ENCODE measurements around the gene MYO10.
"Not testable (repeated sequence)": the region's sequence is repeated elsewhere in the genome, so short reads cannot be mapped to it uniquely, and the experiment has no call there.

MYO10 gene

DNA sequence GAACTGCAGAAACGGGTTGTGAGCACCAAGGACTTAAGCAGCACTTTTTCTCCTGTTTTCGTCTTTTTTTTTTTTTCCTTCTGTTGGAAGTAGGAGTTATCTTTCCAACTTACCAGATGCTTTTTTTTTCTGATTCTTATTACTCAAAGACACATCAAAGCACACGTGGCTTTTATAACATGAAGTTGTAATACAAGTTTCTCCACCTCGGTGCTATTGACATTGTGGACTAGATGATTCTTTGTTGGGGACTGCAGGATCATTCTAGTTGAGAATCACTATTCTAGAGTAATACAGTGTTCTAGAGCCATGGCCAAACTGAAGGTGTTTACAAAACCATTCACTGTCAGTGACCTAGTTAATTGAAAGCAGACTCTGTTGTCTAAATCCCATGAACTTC is 51.5 kb downstream of the MYO10 start:
- no peak for DNase-seq

DNA sequence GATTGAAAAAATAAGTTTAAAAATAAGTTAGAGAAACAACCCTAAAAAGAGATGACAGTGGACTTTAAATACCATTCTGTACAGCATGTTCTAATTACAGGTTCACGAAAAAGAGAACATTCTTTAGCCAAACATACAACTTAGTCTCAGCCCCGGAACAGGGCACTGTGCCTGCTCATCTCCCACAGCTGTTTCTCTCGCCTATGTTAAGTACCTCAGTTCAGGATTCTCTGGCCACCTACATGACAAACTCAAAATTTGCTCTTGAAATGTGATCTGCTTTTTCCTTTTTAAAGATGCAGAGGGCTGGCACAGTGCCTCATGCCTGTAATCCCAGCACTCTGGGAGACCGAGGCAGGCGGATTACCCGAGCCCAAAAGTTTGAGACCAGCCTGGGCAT is 52.3 kb downstream of the MYO10 start:
- DNase-seq = no peak

DNA sequence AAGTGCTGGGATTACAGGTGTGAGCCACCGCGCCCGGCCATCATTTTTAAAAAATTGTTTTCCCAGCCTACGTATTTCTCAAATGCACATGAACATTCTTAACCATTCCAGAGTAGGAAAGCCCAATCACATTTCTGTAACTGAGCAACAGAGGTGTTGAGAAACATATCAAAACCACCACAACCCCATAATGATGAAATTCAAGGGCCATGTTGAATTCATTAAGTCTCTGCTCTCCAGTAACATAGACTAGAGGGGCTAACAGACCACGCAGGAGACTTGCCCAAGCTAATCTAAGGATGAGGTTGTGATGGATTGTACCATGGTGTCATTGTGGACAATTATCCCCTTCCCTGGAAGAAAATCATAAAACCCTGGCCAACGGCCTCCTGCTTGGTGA is 52.9 kb downstream of the MYO10 start:
- no peak for DNase-seq

DNA sequence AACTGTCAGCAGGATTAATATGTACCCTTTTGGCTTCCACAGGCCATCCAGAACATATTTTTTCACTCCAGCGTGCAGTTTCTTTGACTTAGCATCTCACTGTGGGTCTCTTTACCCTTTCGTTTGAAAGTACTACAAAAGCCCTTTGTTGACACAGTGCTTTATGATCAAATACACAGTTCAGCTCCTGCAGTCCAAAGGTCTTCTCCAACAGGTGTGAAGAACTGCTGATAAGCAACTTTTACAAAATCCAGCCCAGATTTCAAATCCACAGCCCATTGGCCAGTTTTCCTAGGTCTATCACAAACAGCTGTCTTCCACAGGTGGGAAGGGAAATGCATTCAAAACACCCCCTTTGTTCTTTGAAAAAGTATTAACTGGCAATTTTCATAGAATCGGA is 54.8 kb downstream of the MYO10 start:
- DNase-seq = no peak

DNA sequence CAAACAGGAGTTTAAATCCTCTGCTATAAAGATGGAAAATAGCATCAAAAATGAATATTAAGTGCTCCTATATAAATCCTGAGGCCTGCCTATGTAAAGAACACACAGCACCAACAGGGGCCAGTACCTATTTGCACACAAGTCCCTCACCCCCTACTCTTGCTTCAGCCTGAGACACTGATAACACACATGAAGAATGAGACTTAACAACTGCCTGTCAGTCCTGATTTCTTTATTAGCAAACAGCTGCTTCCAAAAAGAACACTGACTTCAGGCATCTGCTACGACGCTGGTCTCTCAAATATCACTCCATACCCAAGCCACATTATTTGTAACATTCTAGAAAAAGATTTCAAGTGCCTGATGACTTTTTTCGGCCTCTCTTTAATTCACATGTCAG is 55.5 kb downstream of the MYO10 start:
- no peak for DNase-seq

DNA sequence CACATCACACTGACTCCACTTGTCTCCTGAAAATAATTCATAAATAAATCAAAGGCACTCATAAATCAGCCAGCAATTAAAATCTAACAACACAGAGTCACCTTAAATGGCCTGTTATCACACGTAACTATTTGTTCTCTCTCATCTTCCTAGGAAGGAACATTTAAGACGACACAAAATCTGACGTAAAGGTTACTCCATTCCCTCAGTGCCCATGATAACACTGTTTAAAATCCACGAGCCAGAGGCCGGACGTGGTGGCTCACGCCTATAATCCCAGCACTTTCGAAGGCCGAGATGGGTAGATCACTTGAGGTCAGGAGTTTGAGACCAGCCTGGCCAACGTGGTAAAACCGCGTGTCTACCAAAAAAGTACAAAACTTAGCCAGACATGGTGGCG is 56.4 kb downstream of the MYO10 start:
- no peak for DNase-seq

DNA sequence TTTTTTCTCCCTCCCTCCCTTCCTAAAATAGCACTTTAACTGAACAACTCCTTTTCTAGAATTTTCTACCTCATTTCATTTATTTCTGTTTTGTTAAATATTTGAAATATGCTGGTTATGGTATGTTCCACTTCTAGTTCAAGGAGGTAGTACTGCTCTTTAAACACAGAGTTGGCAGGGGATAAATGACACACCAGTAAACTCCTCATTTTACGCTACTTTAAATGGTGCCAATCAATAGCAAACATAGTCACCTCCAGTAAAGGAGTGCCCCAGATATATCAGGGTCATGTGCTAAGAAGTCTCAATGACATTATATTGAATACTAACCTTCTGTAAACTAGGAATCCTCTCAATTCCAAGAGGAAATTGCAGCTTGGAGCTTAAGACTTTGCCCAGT is 56.9 kb downstream of the MYO10 start:
- DNase-seq = no peak

DNA sequence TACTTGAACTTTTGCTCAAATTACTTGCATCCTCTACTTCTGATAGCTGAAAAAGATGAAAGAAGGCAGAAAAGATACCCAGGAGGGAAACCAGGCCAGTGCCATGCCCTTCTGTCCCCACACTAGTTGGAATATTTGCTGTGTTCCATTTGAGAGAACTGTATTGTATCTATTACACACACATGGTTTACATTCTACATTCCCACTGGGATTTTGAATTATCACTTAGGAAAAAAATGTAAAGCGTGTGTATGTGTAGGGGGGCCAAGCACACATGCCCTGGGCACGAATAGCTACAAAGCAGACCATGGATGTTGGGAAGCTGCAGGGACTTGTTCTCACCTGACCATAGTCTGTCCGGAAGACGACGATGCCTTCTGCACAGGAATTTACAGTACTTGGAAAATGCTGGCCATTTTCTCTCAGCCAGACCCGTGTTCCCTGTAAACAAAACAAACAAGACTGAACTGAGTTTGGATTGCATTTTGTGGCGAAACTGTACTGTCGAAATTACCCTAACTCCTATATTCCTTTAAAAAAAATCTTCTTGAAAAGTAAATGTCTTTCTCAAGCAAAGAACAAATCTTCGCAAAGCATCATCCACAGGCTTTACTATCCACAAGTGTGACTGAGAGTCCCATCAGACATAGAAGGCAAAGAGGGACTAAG is 58.7 kb downstream of the MYO10 start:
- no peak for DNase-seq

DNA sequence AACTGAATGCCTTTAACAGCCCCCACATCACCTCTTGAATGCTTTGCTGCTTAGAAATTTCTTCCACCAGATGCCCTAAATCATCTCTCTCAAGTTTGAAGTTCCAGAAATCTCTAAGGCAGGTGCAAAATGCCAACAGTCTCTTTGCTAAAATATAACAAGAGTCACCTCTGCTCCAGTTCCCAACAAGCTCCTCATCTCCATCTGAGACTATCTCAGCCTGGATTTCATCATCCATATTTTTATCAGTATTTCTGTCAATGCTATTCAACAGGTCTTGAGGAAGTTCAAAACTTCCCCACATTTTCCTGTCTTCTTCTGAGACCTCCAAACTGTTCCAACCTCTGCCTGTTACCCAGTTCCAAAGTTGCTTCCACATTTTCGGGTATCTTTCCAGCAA is 61.7 kb downstream of the MYO10 start:
- DNase-seq = not testable (repeated sequence)

DNA sequence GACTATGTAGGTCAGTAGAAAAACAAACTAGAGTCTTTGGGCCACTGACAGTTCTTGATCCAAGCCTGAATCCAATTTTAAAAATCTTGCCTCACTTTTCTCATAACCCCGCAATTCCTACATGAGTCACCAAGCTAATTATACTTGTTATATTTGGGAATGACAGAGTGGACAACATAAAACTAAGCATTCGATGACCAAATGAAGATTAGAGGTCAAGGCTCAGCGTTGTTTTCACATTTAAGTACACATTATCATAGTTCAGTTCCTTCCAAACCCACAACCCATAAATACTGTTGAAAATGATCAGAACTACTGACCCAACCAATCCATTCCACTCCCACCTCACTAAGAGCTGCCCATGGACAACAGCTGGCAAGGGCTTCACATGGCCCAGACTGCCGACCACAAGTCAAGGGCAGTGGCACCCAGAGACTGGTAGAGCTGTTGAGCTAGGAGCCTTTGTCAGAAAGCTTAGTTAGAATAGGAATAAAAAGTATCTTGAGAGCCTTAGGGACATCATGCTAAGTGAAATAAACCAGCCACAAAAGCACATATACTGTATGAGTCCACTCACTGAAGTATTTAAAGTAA is 64.2 kb downstream of the MYO10 start:
- no peak for DNase-seq

DNA sequence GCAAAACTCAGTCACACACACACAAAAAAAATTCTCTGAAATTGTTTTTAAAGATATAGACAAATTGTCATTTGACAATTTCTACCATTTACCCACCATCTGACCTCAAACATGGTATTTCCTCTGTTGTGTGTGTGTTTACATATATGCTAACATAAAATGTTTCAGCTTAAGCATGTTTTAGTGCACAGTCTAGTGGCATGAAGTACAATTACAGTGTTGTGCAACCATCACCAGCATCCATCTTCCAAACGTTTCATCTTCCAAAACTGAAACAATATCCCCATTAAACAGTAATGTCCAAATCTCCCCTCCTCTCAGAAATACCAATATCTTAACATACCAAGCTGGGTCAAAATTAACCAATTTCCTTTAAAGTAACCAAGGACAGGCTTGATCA is 65.2 kb downstream of the MYO10 start:
- no peak for DNase-seq

DNA sequence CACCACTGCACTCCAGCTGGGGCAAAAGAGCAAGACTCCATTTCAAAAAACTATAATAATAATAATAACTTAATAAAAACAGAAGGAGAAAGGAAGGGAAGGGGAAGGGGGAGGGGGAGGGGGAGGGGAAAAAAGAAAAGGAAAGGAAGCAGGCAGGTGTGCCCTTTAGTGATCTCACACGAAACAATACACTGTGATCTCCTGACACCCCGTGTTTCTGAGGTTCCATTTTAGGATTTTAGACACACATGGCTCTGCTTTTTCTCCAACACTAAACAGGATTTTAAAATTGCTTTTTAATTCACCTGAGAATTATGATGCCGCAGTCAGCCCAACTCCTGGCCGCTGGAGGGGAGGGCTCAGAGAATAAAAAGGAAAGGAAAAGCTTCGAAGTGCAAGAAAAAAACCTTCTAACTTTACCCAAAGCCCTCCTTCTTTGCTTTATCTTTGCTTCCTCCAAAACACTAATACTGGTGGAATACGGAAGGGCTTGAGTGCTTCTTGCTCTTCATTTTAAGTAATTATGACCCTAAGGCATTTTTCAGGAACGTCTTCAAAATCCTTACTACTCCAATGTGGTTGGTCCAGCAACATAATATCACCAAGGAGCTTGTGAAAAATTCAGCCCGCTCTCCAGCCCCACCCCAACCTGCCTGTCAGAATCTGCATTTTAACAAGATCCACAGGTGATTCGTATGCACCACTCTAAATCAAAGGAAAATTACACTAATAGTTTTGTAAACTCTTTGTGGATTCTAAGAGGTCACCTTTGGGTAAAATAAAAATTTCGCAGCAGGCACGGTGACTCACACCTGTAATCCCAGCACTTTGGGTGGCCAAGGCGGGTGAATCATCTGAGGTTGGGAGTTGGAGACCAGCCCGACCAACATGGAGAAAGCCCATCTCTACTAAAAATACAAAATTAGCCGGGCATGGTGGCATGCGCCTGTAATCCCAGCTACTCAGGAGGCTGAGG is 66.0 kb downstream of the MYO10 start:
- DNase-seq = no peak

DNA sequence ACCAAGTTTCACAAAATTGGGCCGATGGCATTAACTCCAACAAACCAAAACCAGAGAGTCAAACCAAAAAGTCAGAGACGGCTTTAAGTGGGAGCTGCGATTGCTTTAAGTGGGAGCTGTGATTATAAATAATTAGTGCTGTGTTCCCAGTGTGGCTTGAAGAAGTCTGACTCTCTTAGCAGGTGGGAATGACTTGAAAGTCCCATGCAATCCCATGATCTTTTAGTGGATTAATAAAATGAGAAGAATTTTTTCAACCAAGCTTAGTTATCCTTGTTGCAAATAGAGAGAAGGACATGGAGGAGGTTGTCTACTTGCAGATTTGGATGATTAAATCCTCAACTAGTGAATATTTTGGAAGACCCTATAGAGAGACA is 68.5 kb downstream of the MYO10 start:
- DNase-seq = no peak

DNA sequence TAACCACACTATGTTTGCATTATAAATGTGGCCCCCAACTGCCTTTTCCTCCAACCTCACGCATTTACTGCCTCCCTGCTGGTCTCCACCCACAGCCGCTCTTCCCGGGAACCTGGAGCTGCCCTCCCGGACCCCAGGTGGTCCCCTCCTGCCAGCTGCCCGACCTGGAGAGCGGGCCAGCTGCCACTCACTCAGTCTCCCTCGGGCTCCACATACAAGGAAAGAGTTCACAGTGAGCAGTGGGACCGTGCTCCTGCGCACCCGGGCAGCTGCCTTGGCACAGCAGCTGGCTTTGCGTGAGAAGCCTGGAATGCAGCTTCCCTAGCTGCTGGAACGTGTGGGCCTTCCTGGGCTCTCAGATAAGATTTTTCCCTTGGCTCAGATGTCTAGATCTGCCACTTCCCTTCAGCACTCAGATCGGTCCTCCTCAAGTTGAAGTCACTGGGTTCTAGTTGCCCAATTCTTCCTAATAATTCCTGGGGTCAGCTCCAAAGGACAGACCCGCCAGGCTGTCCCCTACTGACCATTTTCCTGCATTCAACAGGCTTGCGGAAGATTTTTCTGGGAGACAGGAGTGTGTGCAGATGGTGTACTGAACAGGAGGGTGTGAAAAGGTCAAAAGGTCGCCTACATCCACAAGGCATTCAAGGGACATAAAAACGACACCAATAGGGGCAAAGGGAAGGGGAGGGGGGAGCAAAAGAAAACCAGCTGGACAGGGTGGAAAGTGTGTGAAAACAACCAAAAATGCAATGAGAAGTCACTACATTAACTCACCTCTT is 69.1 kb downstream of the MYO10 start:
- no peak for DNase-seq

DNA sequence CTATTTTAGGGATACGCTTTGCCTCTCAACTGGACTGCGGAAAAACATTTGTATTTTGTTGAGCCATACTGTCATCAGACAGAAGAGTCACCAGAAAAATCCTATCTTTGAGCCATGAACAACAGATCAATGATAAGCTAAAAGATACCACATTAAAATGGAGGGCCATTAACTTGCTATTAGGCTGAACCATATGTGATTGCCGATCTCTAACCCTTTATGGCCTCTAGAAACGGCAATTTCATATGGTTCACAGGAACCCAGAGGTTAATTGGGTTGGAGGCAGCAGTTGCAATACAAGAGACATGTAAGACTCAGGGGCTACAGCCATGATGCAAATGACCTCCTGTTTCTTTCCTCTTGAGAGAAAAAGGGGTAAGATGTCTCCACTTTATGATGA is 69.8 kb downstream of the MYO10 start:
- DNase-seq = no peak

DNA sequence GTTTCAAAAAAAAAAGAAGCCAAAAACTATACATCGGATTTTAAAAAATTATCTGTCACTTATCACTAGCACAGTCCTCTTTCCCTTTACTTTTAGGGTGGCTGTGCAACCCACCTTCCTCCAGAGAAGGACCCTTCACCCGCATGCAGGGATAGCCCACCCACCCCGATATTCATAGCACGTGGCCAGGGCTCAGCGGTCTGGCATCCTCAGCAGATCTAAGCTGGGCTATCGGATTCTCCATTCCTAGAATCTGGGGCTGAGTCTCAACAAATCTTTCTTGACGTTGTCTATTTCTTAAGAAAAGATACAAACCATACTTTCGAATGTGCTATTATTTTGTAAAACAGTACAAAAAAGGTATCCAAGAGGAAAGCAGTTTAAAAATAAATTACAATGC is 70.9 kb downstream of the MYO10 start:
- no peak for DNase-seq

DNA sequence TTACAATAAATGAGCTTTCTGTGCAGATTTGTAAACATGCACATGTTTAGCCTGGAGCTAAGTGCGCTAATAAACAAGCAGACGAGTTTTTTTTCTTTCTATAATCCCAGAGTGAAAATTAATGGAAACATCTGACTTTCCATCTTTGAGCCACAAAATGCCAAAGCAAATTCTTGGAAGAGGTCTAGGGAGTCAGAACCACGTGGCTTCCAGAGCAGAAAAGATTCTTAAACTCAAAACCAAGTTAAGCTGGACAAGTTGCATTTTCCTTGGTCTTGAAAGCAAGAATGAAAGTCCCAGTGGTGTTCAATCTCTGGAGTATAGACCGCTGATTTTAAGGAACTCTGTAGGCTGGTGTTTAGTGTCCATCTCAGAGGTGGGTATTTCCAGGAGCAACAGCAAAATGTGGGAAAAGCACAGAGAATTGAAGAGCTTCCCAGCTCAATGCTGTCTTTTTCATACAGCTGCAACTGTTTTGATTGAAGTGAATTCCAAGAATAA is 71.4 kb downstream of the MYO10 start:
- no peak for DNase-seq

DNA sequence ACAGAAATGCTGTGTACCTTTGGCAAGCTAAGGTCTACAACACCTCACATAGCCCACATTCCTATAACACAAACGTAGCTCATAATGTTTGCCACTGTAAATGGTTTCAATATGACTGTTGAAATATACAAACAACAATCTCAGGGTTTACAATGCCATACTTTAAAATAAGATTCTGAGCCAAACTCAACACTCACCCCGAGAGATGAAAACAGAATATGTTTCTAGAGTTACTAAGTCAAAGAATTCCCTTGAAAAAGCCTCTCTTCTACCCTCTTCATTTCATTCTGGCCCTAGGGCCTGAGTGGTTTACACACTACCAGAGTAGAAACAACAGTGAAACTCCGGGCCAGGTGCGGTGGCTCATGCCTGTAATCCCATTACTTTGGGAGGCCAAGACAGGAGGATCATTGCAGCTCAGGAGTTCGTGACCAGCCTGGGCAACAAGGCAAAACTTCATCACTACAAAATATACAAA is 72.6 kb downstream of the MYO10 start:
- DNase-seq = no peak

DNA sequence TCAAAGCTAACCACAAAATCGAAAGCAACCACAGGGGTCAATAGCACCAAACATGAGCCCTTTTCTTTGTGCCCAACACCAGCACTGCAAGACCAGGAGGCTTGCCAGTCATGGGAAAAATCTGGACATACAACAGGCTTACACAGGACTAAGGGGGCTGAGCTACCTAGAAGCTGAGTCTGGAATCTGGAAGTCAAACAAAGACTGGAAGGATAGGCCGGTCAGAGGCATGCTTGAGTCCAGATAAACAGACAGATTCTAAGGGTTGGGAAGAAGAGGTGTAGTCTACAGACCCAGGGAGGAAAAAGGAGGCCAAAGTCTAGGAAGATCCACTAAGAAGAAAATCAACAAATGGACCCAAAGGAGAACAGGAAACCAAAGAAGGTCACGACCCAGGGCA is 73.3 kb downstream of the MYO10 start:
- DNase-seq = no peak

DNA sequence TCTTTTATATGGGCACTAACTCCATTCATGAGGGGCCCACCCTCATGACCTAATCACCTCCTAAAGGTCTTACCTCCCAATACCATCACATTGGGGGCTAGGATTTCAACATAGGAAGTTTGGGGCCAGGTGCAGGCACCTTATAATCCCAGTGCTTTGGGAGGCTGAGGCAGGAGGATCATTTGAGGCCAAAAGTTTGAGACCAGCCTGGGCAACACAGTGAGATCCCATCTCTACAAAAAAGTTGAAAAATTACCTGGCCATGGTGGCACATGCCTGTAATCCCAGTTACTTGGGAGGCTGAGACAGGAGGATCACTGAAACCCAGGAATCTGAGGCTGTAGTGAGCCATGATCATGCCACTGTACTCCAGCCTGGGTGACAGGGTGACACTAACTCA is 76.7 kb downstream of the MYO10 start:
- DNase-seq = no peak

DNA sequence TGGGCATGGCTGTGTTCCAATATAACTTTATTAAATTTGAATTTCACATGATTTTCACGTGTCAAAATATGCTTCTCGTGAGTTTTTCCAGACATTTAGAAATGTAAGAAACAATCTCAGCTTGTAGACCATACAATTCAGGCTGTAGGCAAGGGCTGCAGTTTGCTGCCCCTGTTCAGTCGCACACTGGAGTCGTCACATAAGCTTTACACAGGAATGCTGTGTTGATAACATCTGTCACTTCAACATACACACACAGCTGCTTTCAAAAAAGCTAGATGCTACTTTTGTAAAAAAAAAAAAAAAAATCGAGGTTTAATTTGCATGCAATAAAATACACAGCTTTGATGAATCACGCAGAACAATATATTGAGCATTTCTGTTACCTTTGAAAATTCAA is 77.9 kb downstream of the MYO10 start:
- no peak for DNase-seq

DNA sequence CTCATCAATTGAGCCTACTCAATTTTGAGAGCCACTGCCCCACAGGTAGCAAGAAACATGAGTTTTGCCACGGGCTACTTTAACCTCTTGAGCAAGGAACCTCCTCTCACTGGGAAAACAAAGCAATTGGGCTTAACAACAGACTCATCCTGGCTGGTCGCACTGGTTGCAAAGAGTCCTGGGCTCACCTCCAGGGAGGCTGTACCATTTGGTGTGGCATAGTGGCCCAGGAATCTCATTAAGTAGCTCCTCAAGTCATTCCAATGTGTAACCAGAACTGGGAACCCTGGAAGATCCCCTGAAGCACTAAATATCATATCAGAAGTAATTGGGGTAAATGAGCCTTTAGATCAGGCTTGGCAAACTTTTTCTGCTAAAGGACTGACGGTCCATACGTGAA is 78.5 kb downstream of the MYO10 start:
- DNase-seq = no peak

DNA sequence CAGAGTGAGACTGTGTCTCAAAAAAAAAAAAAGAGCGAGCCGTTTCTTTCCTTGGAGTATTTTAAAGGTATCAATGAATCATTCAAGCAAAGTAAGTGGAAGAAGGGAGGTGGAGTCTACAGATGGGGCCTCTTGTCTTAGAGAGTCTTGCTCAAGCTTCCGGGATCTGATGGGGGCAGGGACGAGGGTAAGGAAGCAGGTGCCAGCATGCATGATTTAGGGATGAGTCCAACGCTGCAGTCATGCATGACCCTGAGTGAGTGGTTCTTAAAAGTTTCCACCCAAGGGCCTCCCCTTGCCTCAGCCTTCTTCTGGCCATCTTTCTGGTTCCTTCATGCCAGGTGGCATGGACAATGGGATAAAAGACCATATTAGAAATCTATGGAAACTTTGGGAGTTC is 79.6 kb downstream of the MYO10 start:
- DNase-seq = no peak
